ENCODE results near the gene TRIO. TPM values are rescaled to one million over a fixed set of nuclear protein-coding genes. Genes with fewer than 3 reads are reported as not detected.

TRIO gene
- total RNA-seq, 1 experiment from 2014 or later, result 211 TPM

GRCh38 chr5:14525397-14525796 is 382.3 kb downstream of the TRIO start:
- CTCF ChIA-PET, result no interaction called here
- Histone ChIP-seq H3K36me3 (ENCODE audit: low read depth, low read length) (no peaks in the 10 kb centered on the region), H3K79me2 (ENCODE audit: low read length) (no peaks in the 10 kb centered on the region), H4K20me1 (ENCODE audit: low read length) (no peaks in the 10 kb centered on the region), H2AFZ (ENCODE audit: low read length) (no peak overlapping the region), H3K4me3 (ENCODE audit: low read length) (no peak overlapping the region), H3K27me3 (ENCODE audit: low read length) (no peaks in the 10 kb centered on the region), H3F3A (ENCODE audit: low read length, unreplicated experiment) (no peaks in the 10 kb centered on the region), H3K9ac (ENCODE audit: low read length) (no peak overlapping the region), H3K9me3 (ENCODE audit: low read length) (no peaks in the 10 kb centered on the region), H3K4me1 (ENCODE audit: insufficient read depth, low read length) (no peaks in the 10 kb centered on the region), H3K9me2 (replicated peaks; ENCODE audit: low read length) (no peaks in the 10 kb centered on the region), H3K4me2 (ENCODE audit: low read length) (no peak overlapping the region), H3K27ac (ENCODE audit: low read length) (no peak overlapping the region)
- BruUV-seq (replicated peaks), result no TSS peak
- POLR2A ChIA-PET (ENCODE audit: unreplicated experiment), result no interaction called here
- intact Hi-C loops (cut with micrococcal nuclease), result no loop called here
- no peak for ATAC-seq
- DNase-seq, result no peak
- TF ChIP-seq EZH2phosphoT487 (IDR thresholded peaks at IDR 0.05; ENCODE audit: borderline replicate concordance, low read length) (no peak), CTCF (conservative IDR thresholded peaks at IDR 0.05; ENCODE audit: low read depth, low read length) (no peak), EZH2 (IDR thresholded peaks at IDR 0.05; ENCODE audit: low read length, unreplicated experiment) (no peak)

GRCh38 chr5:14526493-14526892 is 383.4 kb downstream of the TRIO start:
- CTCF ChIA-PET, result no interaction called here
- Histone ChIP-seq H4K20me1 (ENCODE audit: low read length) (no peaks in the 10 kb centered on the region), H3K36me3 (ENCODE audit: low read depth, low read length) (no peaks in the 10 kb centered on the region), H3K9ac (ENCODE audit: low read length) (no peak overlapping the region), H3K4me3 (ENCODE audit: low read length) (no peak overlapping the region), H2AFZ (ENCODE audit: low read length) (no peak overlapping the region), H3K4me2 (ENCODE audit: low read length) (no peak overlapping the region), H3K9me3 (ENCODE audit: low read length) (no peaks in the 10 kb centered on the region), H3K27ac (ENCODE audit: low read length) (no peak overlapping the region), H3F3A (ENCODE audit: low read length, unreplicated experiment) (no peaks in the 10 kb centered on the region), H3K79me2 (ENCODE audit: low read length) (no peaks in the 10 kb centered on the region), H3K4me1 (ENCODE audit: insufficient read depth, low read length) (no peaks in the 10 kb centered on the region), H3K9me2 (replicated peaks; ENCODE audit: low read length) (no peaks in the 10 kb centered on the region), H3K27me3 (ENCODE audit: low read length) (no peaks in the 10 kb centered on the region)
- POLR2A ChIA-PET (ENCODE audit: unreplicated experiment), result no interaction called here
- TF ChIP-seq EZH2 (IDR thresholded peaks at IDR 0.05; ENCODE audit: low read length, unreplicated experiment) (no peak), CTCF (conservative IDR thresholded peaks at IDR 0.05; ENCODE audit: low read depth, low read length) (no peak), EZH2phosphoT487 (IDR thresholded peaks at IDR 0.05; ENCODE audit: borderline replicate concordance, low read length) (no peak)
- no peak for DNase-seq
- no TSS peak for BruUV-seq (replicated peaks)
- ATAC-seq, result no peak
- intact Hi-C loops (cut with micrococcal nuclease), result no loop called here

GRCh38 chr5:14528115-14528514 is 385.0 kb downstream of the TRIO start:
- no peak overlapping the region for H3K4me3 ChIP-seq (ENCODE audit: low read length)
- TF ChIP-seq EZH2 (IDR thresholded peaks at IDR 0.05; ENCODE audit: low read length, unreplicated experiment) (no peak), CTCF (conservative IDR thresholded peaks at IDR 0.05; ENCODE audit: low read depth, low read length) (no peak), EZH2phosphoT487 (IDR thresholded peaks at IDR 0.05; ENCODE audit: borderline replicate concordance, low read length) (no peak)
- H3K4me1 ChIP-seq (ENCODE audit: insufficient read depth, low read length), result no peaks in the 10 kb centered on the region
- H3K27me3 ChIP-seq (ENCODE audit: low read length), result no peaks in the 10 kb centered on the region
- no peak overlapping the region for H3K9ac ChIP-seq (ENCODE audit: low read length)
- no peaks in the 10 kb centered on the region for H3K9me2 ChIP-seq (replicated peaks; ENCODE audit: low read length)
- no peaks in the 10 kb centered on the region for H4K20me1 ChIP-seq (ENCODE audit: low read length)
- BruUV-seq (replicated peaks), result no TSS peak
- POLR2A ChIA-PET (ENCODE audit: unreplicated experiment), result no interaction called here
- H3K4me2 ChIP-seq (ENCODE audit: low read length), result no peak overlapping the region
- H3K9me3 ChIP-seq (ENCODE audit: low read length), result no peaks in the 10 kb centered on the region
- H3K36me3 ChIP-seq (ENCODE audit: low read depth, low read length), result no peaks in the 10 kb centered on the region
- no peak for DNase-seq
- H3K27ac ChIP-seq (ENCODE audit: low read length), result no peak overlapping the region
- H3K79me2 ChIP-seq (ENCODE audit: low read length), result no peaks in the 10 kb centered on the region
- no peak for ATAC-seq
- no peaks in the 10 kb centered on the region for H3F3A ChIP-seq (ENCODE audit: low read length, unreplicated experiment)
- intact Hi-C loops (cut with micrococcal nuclease), result no loop called here
- no peak overlapping the region for H2AFZ ChIP-seq (ENCODE audit: low read length)
- CTCF ChIA-PET, result no interaction called here
